ENCODE results near the gene DST.

DNA sequence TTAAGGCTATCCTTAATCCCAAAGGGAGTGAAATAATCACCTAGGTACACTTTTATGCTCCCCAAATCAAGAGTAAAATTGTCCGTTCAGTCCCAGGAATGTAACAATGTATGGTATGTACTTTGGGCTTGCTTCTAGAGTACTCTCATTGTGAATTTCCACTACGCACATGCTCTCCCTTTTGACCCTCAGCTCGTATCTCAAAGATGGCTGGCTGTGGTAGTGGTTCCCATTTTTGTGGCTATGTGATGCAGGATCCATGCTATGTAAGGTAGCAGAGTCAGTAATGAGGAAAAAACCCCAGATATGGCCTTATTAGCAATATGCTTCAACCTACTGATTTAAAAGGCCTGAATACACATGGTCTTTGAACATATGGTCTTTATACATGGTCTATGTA lies 133.7 kb downstream of the DST start:
- TF ChIP-seq, protein P1, sequence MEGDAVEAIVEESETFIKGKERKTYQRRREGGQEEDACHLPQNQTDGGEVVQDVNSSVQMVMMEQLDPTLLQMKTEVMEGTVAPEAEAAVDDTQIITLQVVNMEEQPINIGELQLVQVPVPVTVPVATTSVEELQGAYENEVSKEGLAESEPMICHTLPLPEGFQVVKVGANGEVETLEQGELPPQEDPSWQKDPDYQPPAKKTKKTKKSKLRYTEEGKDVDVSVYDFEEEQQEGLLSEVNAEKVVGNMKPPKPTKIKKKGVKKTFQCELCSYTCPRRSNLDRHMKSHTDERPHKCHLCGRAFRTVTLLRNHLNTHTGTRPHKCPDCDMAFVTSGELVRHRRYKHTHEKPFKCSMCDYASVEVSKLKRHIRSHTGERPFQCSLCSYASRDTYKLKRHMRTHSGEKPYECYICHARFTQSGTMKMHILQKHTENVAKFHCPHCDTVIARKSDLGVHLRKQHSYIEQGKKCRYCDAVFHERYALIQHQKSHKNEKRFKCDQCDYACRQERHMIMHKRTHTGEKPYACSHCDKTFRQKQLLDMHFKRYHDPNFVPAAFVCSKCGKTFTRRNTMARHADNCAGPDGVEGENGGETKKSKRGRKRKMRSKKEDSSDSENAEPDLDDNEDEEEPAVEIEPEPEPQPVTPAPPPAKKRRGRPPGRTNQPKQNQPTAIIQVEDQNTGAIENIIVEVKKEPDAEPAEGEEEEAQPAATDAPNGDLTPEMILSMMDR (IDR thresholded peaks at IDR 0.05; ENCODE audit: control extremely low read depth in 1 of 3, insufficient read depth in 1 of 3, low read depth in 1 of 3, low read length in 3 of 3): no peak
- TF ChIP-seq CREB1 (IDR thresholded peaks at IDR 0.05): no peak
- no peak for TF ChIP-seq ZNF274 (IDR thresholded peaks at IDR 0.05; ENCODE audit: borderline replicate concordance, extremely low read depth, low read length)
- TF ChIP-seq JUND (IDR thresholded peaks at IDR 0.05; ENCODE audit: low read length): no peak
- no peak for TF ChIP-seq CEBPB (IDR thresholded peaks at IDR 0.05; ENCODE audit: low read depth, low read length)
